ENCODE data around the gene GATA5.
"Not testable (repeated sequence)": the region's sequence is repeated elsewhere in the genome, so short reads cannot be mapped to it uniquely, and the experiment has no call there.

GATA5 gene

DNA sequence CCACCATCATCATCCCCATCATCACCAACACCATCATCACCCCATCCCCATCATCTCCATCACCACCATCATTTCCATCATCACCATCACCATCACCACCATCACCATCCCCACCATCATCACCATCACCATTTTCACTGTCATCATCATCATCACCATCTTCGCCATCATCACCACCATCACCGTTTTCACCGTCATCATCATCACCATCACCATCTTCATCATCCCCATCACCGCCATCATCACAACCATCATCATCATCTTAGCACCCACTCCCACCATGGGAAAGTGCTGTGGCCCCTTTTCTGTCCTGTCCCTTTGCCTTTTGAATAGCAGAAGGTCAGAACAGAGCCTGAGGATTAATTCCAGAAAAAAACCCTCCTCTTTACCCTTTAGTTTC, 28.5 kb upstream of the GATA5 start:
- DNase-seq = no peak

DNA sequence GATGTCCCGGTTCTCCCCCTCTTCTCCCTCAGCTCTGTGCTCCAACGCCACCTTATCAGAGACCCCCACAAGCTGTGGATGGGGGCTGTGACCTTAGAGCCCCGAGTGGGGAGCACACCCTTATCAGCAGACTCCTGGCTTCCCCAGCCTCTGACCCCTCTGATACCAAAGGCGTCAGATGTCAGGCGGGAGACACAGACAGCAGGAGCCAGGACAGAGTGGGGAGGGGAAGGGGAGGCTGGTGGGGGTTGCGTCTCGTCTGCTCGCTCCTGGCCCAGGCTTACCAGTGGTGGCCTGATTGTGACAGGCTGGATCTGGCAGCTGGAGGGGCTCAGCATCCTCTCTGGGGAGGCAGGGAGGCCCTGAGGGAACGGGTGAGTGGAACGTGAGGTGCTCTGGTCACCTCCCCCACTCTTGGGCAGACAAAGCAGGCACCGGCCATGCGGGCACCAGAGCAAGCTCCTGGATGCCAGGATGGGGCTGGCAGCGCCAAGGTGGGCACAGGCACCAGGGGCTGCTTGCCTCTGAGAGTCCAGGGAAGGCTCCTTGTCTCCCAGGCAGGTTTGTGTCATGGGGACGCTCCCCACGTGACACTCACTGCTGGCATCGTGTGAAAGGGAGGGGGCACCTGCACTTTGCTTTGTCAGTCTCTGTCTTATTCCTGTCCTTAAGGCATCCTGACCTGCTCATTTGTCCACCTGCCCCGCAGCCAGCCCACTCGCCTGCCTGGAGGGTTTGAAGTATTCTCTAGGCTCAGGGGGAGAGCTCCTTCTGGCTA, 27.8 kb upstream of the GATA5 start:
- DNase-seq = no peak

DNA sequence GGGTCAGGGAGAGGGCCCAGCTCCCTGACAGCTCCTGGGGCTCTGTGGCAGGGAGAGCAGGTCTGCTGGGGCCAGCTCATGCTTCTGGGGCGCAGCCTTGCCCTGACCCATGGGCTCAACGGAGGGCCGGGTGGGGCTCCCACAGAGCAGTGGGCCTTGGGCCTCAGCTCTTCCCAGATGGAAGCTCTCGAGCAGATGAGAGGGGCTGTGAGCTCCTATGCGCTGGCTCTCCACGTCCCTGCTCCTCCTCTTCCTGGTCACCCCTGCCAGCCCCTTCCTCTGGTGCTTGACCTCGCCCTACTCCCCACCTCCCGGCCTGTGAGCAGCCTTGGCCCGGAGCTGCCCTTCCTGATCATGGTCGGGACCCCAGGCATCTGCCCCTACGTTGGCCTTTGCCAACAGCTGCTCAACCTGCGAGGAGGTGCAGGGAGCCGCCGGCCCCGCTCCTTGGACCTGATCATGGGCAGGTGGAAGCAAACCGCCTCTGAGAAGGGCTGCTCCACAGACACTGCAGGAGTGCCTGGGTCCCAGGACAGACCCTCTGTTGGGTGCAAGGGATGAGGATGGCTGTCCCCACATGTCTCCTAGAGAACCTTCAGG, 26.8 kb upstream of the GATA5 start:
- no peak for DNase-seq

DNA sequence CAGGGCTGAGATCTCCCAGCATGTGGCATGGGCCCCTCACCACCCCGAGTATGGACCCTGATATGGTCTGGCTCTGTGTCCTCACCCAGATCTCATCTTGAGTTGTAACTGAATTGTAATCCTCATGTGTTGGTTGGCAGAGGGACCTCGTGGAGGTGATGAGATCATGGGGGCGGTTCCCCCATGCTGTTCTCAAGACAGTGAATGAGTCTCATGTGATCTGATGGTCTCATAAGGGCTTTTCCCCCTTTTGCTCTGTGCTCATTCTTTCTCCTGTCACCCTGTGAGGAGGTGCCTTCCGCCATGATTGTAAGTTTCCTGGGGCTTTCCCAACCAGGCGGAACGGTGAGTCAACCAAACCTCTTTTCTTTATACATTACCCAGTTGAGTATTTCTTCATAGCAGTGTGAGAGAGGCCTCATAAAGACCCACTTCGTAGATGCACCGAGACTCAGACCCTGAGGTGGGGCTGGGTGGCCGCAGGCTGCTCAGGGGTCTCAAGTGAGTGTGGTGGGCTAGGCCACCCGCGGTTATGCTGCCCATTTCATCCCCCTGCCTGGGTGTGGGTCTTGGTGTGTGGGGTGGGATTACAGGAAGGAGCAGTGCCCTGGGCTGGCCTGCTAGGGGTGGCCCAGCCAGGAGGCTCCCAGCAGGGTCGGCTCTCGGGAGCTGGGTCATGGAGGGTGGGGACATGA, 26.2 kb upstream of the GATA5 start:
- peak; percentile 96 to 100 (median 99) for DNase-seq

DNA sequence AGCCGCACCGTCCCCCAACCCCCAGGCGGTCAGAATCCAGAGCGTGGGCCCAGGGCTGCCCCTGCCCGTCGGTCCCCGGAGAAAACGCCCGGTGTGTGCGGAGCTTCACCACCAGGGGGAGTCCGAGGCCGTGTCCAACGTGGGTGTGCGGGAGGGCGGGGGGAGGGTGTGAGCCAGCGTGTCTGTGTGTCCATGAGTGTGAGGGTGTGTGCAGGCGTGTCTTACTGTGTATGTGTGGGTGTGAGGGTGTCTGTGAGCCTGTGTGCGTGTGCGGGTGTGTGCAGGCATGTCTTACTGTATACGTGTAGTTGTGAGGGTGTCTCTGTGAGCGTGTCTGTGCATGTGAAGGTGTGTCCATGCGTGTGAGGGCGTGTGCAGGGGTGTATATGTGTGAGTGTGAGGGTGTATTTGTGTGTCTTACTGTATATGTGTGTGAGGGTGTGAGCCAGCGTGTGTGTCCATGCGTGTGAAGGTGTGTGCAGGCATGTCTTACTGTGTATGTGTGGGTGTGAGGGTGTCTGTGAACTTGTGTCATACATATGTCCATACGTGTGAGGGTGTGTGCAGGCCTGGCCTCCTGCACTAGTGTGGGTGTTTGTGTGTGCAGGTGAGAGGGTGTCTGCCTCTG, 24.6 kb upstream of the GATA5 start:
- DNase-seq = peak; percentile 80 to 94 (median 90)

DNA sequence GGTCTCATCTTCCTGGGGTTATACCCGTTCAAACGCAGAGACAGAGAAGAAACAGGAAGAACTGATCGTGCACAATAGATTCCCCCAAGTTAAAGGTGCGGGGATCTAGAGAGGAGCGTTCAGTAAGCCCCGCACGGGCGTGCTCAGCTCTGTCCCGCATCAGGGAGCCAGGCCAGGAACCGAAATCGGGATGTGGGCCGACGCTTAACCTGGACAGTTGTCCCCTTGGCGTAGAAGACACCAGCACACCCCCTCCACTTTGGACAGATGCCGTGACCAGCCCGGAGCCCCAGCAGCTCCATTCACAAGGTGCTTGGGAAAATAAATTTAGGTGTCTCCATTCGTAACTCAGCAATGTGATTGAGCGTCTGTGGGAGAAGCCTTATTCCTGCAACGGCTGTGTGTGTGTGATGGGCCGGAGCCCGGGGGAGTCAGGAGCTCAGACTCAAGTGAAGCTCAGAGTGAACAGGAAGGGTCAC, 24.0 kb upstream of the GATA5 start:
- no peak for DNase-seq

DNA sequence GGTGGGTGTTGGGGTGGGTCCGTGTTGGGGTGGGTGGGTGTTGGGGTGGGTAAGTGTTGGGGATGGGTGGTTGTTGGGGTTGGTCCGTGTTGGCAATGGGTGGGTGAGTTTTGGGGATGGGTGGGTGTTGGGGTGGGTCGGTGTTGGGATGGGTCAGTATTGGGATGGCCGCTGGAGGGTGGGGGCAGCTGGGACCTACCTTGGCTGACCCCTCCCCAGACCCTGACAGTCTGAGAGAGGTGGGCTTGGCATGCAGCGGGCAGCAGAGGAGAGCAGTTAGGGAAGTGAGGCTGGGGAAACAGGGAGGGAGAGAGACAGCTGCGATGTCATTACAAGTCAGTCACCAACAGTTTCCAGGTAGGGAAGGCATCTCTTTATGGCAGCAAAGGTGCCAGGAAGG, 23.1 kb upstream of the GATA5 start:
- DNase-seq = no peak

DNA sequence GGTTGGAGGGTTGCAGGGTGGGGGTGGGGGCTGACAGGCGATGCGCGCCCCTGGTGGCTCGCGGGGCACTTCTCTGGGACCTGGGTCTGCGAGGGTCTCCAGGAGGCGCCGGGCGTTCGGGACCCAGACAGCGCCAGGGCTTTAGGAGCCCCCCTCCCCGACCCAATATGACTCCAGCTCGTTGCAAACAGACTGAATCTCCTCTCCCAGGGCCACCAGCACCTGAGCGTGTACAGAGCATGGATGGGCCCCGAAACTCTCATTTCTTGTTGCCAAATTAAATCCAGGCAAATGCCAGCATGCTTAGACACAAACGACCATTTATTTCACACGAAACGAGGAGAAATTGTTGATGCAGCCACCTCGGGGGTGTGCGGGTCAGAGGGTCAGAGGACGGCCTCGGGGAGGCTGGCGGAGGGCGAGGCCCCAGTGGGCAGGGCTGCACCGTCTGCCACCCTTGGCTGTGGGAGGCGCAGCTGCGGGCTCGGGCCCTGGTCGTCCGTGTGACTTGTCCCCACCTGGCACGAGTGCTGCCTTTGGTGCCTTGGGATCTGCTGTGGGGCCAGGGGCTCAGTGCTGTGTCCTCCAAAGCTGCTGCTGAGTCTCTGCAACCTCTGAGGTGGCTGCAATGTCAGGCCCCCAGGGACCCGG, 20.9 kb upstream of the GATA5 start:
- peak in 1 of 3 donors; percentile 59 for DNase-seq

DNA sequence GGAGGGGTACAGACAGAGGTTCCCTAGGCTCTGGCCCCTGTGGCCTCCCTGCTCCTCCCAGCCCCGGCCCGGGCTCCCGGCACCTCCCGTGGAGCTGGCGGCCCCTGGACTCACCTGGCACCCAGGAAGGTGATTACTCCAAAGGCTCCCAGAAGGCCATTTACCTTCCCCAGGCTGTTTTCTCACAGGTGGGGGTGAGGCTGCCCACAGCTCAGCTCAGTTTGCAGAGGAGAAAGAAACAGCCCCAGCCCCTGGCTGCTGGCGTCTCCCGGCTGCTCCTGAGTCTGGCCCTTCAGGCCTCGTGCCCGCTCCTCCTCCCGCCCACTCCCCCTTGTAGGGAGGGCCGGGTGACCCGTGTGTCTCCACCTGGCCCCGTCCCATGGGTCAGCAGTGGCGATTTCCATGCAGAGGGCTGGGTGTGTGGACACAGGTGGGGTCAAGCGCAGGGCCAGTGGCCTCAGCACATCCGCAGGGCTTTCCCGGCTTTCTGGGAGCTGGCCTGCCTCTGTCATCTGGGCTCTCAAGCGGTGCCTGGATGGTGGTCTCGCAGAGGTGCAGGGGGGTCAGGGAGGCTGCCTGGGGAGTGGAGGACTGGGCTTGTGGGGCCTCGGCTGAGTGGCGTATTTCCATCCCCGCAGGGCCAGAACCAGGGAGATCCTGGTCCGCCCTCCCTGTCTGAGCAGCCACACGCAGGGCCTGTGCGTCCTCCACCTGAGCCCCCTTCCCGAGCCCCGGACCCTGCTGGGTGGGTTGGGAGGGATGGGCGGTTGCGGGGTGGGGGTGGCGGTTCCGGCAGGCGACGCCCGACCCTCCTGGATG, 20.2 kb upstream of the GATA5 start:
- no peak for DNase-seq

DNA sequence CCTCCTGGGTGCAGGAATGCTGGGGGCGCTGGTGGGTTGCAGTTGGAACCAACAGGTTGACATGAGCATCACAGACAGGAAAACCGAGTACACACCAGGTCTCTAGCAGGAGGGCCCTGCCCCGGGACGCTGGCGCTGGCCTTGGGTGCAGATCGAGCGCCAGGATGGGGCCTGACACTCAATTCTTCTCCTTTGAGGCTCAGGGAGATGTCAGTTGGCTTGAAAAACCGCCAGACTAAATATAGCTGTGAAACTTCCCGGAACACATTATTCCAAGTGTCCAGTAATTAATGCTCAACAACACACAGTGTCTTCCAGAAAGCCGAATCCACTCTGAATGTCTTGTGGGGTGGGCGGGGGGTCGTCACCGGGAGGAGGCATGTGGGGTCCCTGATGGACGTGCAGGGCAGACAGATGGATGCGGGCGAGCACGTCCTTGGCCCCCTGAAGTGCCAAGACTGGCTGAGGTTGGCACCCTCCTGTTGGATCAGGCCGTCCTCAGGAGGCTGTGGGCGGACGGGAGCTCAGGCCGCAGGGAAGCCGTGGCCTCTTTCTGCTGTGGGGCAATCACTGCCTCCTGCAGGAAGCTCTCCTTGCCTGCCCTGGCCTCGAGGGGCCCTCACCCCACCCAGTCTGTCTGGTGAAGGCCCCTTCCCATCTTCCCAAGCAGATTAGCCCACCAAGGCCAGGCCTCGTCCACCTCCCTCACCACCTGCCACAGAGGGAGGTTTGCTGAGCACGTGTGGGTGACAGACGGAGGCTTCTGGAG, 19.4 kb upstream of the GATA5 start:
- DNase-seq = no peak

DNA sequence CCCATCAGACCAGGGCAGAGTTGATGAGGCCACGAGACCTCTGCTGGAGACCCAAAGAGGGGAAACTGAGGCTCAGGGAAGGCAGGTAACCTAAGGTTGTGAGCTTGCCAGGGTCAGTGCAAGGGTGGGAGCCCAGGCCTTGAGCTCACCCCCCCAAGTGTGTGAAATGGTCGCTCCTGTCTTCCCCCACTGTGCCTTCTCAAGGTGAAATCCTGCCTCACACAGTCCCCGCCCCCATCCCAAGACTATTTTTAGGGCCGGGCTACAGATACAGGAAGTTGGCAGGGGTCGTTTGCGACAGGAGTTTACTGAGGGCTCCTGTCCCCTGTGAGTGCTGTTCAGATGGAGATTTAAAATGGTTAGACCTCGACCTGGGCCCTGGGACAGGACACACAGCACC, 18.7 kb upstream of the GATA5 start:
- DNase-seq = no peak

DNA sequence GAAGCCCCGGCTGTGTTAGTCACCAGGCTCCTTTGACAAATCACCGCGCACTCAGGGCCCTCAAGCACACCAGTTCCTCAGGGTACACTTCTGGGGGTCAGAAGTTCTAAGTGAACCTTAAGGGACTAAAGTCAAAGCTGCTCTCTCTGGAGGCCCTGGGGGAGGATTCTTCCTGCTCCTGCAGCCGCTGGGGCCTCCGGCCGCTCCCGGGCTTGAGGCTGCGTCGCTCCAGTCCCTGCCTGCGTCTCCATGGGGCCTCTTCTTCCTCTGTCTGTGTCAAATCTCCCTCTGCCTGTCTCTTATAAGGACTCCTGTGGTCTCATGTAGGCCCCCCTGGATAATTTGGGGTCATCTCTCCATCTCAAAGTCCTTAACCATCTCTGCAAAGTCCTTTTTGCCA, 18.1 kb upstream of the GATA5 start:
- no peak for DNase-seq

DNA sequence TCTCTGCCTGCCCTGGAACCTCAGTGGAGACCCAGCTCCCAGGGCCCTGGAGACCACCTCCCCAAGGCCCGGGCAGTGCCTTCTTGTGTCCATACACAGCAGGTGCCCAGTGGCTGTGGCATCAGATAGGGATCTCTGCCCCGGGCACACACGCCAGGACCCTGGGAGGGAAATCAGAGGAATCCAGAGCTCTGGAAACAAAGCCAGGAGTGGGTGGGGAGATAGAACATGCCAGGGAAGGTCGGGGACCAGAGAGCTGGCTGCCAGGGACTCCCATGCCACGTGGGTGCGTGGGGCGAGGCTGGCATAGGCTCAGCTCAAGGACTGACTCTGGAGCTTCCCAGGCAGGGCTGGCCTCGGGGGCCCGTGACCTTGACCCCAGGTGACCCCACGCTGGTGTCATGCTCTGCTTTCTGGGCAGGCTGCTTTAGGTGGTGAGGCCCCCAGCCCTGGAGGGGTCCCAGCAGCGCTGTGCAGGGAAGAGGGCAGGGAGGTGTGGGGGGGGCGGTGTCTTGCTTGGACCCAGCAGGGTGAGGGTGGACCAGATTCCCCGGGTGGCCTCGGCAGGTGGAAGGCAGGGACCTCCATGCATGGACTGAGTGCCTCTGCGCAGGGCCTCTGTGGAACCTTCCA, 17.6 kb upstream of the GATA5 start:
- DNase-seq = no peak

DNA sequence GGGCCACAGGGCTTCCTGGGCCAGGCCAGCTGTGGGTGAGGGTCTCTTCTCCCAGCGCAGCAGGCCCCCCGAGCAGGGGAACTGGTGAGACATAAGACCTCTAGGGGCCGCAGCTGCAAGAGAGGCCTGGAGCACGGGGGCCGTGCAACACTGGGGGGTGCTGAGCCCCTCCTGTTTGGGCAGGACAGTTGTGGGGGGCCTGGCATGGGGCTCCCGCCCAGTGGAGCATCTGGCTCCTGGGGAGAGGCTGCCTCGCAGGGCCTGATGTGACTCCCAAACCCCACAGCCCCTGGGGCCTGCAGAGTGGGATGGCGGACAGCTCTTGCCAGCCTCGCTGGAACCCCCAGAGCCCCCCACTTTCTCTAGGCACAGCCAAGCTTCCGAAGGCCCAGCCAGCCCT, 16.9 kb upstream of the GATA5 start:
- no peak for DNase-seq

DNA sequence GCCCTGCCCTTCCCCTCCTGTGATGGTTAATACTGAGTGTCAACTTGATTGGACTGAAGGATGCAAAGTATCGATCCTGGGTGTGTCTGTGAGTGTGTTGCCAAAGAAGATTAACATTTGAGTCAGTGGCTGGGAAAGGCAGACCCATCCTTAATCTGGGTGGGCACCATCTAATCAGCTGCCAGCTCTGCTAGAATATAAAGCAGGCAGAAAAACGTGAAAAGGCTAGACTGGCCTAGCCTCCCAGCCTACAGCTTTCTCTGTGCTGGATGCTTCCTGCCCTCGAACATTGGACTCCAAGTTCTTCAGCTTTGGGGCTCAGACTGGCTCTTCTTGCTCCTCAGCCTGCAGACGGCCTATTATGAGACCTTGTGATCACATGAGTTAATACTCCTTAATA, 15.0 kb upstream of the GATA5 start:
- DNase-seq = not testable (repeated sequence)

DNA sequence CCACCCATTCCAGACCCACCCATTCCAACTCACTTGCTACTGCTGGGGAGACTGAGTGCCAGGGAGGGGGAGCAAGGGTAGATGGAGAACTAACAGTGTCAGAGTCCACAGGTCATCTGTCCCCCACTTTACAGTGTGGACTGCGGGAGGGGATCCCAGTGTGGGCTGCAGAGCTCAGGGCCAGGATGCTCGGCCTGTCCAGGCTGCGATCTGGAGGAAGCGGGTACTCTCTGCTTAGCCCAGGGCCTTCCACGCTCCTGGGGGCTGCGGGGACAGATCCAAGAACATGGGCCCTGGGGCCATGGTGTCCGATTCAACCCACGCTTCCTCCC, 14.1 kb upstream of the GATA5 start:
- no peak for DNase-seq

DNA sequence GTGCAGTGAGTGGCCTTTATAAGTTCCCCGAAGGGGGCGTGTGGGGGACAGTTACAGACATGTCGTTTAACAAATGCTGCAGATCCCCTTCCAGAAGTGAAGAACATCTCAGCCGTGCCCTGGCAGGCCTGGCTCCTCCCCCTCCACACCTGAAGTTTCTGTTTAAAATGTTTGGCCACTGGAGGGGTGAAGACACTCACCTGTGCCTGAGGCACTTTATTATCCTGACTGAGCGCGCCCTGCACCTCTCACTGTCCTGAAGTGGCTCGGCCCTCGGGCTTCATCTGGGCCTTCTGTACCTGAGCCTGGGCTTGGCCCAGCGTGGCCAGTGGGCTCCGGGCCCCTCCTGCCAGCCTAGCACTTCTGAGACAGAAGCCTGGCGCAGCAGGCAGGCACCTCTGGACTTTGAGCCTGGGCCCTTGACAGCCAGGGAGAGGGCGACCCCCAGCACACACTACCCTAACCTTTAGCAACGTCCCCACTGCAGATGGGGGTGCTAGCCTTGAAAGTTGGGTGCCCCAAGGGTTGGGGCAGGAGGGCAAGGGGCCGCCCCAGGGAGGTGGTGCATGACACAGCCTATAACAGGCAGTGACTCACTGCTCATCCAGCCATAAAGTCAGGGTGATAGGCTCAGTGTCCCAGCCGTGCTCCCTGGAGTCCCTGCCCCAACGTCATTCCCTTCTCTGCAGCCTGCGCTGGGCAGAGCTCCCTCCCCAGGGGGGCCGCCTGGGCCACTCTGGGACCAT, 13.6 kb upstream of the GATA5 start:
- no peak for DNase-seq

DNA sequence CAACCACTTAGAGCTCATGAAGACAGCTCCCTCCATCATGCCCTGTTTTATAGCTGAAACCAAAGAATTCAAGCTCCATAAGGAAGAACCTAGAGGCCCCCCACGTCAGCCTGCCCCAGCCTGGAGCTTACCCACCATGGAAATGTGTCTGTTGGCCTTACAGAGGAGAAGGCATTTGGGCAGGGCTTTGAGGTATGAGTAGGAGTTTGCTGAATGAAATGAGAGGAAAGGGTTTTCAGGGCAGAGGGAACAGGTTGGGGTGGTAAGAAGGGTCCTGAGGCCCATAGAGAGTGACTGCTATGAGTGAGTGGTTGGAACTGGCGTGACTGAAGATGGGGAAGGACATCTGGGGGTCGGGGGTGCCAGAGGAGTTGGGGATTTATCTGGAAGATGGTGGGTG, 12.7 kb upstream of the GATA5 start:
- DNase-seq = no peak

DNA sequence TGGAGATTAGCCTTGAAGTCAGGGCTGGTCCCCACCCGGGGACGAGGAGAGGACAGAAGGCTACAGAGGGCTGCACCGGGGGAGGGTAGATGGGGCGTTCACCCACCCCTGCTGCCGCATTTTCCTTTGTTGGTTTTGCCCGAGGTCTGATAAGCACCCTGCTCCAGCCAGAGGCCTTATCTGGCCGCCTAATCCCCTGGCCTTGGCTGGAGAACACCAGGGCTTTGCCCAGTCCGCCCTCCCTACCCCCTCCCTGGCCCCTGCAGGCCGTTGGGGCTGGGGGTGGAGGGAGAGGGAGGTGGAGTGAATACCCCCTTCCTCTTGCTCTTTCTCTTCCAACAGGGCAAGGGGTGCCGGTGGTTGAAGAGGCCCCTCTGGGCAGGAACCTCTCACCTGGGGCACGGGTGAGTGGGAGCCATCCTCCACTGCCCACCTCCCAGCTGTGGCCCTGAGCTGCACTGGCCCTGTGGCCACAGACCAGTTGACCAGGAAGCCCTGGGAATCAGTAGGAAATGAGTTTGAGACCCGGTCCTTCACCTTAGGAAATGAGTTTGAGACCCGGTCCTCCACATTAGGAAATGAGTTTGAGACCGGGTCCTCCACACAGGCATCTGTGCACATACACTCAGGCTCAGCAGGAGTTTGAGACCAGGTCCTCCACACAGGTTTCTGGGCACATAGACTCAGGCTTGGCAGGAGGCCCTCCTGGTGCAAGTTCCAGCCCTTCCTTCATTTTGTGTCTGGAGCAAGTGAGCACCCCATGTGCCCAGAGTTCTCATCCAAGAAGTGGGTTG, 12.0 kb upstream of the GATA5 start:
- DNase-seq = no peak

All from suppressor macrophage treated with lipopolysaccharide for 1 hour (primary cell).